ENCODE measurements around the gene ALAD. TPM values are rescaled to one million over a fixed set of nuclear protein-coding genes. Genes with fewer than 3 reads are reported as not detected.

Gene ALAD
- total and polyA plus RNA-seq, 2 of the 13 experiments (the other 11 are each of a cell fraction or from before 2014, with no cell fraction given): 21.8 to 30.1 TPM

DNA sequence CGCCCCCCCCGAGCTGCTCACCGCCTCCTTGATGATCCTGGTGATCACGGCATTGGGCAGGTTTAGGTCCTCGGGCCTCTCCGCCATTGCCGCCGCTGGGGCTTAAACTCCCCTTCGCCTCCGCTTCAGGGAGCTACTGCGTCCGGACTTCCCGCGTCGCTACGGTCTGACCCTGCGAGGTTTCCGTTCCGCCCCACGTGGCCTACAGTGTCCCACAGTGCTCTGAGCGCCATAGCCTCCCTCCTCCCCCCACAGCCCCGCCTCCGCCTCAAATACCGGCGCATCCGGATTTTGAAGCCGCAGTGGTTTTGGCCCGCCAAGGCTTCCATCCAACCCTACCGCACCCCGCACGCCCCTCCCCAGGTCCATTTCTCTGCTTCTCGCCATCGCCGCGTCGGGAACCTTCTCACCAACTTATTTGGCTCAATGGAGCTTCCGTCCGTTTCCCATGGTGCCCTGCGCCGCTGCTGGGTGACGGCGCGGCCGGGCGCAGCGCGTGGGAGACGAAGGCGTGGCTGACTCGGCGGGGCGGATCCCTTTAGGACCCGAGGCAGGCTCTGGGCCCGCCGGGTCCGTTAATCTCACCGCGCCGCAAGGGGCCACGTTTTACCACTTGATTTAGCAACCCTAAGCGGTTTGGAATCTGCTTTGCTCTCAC is 9.3 kb upstream of the ALAD start, which contains the start of the genes C9orf43 and POLE3 (continued):
- TF ChIP-seq, protein P1, sequence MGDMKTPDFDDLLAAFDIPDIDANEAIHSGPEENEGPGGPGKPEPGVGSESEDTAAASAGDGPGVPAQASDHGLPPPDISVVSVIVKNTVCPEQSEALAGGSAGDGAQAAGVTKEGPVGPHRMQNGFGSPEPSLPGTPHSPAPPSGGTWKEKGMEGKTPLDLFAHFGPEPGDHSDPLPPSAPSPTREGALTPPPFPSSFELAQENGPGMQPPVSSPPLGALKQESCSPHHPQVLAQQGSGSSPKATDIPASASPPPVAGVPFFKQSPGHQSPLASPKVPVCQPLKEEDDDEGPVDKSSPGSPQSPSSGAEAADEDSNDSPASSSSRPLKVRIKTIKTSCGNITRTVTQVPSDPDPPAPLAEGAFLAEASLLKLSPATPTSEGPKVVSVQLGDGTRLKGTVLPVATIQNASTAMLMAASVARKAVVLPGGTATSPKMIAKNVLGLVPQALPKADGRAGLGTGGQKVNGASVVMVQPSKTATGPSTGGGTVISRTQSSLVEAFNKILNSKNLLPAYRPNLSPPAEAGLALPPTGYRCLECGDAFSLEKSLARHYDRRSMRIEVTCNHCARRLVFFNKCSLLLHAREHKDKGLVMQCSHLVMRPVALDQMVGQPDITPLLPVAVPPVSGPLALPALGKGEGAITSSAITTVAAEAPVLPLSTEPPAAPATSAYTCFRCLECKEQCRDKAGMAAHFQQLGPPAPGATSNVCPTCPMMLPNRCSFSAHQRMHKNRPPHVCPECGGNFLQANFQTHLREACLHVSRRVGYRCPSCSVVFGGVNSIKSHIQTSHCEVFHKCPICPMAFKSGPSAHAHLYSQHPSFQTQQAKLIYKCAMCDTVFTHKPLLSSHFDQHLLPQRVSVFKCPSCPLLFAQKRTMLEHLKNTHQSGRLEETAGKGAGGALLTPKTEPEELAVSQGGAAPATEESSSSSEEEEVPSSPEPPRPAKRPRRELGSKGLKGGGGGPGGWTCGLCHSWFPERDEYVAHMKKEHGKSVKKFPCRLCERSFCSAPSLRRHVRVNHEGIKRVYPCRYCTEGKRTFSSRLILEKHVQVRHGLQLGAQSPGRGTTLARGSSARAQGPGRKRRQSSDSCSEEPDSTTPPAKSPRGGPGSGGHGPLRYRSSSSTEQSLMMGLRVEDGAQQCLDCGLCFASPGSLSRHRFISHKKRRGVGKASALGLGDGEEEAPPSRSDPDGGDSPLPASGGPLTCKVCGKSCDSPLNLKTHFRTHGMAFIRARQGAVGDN (CRISPR knock-in tag; IDR thresholded peaks at IDR 0.05): peak; percentile 97
- TF ChIP-seq ARNT2 (CRISPR knock-in tag; IDR thresholded peaks at IDR 0.05; ENCODE audit: low read depth): peak; percentile 83
- no peak for TF ChIP-seq ZNF460 (CRISPR knock-in tag; IDR thresholded peaks at IDR 0.05; ENCODE audit: borderline replicate concordance)
- TF ChIP-seq ZNF264 (CRISPR knock-in tag; IDR thresholded peaks at IDR 0.05): peak; percentile 76
- TF ChIP-seq NR2C2 (CRISPR knock-in tag; IDR thresholded peaks at IDR 0.05; ENCODE audit: borderline replicate concordance): peak; percentile 93
- TF ChIP-seq POLR2AphosphoS5 (IDR thresholded peaks at IDR 0.05; ENCODE audit: low read depth, low read length): peak; percentile 86; the same call in 1 of the 2 replicates
- TF ChIP-seq, protein P2, sequence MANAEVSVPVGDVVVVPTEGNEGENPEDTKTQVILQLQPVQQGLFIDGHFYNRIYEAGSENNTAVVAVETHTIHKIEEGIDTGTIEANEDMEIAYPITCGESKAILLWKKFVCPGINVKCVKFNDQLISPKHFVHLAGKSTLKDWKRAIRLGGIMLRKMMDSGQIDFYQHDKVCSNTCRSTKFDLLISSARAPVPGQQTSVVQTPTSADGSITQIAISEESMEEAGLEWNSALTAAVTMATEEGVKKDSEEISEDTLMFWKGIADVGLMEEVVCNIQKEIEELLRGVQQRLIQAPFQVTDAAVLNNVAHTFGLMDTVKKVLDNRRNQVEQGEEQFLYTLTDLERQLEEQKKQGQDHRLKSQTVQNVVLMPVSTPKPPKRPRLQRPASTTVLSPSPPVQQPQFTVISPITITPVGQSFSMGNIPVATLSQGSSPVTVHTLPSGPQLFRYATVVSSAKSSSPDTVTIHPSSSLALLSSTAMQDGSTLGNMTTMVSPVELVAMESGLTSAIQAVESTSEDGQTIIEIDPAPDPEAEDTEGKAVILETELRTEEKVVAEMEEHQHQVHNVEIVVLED (CRISPR knock-in tag; IDR thresholded peaks at IDR 0.05; ENCODE audit: borderline replicate concordance): peak; percentile 95
- TF ChIP-seq CBX2 (IDR thresholded peaks at IDR 0.05; ENCODE audit: low read depth, low read length): no peak
- TF ChIP-seq CBX2 (CRISPR knock-in tag; IDR thresholded peaks at IDR 0.05; ENCODE audit: low read depth): no peak; the same call in 1 of the 2 replicates
- TF ChIP-seq MEF2D (CRISPR knock-in tag; IDR thresholded peaks at IDR 0.05): peak; percentile 92
- TF ChIP-seq, protein P3, sequence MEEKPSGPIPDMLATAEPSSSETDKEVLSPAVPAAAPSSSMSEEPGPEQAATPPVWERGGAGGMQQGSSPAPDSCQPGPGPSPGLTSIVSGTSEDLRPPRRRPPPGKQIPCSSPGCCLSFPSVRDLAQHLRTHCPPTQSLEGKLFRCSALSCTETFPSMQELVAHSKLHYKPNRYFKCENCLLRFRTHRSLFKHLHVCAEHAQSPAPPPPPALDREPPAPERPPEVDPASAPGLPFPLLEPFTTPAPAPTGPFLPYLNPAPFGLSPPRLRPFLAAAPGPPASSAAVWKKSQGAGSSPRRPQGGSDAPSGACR (CRISPR knock-in tag; IDR thresholded peaks at IDR 0.05): peak; percentile 92
- no peak for TF ChIP-seq ZNF446 (CRISPR knock-in tag; IDR thresholded peaks at IDR 0.05)
- no peak for TF ChIP-seq MAFF (IDR thresholded peaks at IDR 0.05; ENCODE audit: low read depth, low read length)
- no peak for TF ChIP-seq ZNF3 (CRISPR knock-in tag; IDR thresholded peaks at IDR 0.05)
- peak; percentile 88; the same call in 1 of the 2 replicates for TF ChIP-seq ZNF891 (CRISPR knock-in tag; IDR thresholded peaks at IDR 0.05)
- TF ChIP-seq, protein P4, sequence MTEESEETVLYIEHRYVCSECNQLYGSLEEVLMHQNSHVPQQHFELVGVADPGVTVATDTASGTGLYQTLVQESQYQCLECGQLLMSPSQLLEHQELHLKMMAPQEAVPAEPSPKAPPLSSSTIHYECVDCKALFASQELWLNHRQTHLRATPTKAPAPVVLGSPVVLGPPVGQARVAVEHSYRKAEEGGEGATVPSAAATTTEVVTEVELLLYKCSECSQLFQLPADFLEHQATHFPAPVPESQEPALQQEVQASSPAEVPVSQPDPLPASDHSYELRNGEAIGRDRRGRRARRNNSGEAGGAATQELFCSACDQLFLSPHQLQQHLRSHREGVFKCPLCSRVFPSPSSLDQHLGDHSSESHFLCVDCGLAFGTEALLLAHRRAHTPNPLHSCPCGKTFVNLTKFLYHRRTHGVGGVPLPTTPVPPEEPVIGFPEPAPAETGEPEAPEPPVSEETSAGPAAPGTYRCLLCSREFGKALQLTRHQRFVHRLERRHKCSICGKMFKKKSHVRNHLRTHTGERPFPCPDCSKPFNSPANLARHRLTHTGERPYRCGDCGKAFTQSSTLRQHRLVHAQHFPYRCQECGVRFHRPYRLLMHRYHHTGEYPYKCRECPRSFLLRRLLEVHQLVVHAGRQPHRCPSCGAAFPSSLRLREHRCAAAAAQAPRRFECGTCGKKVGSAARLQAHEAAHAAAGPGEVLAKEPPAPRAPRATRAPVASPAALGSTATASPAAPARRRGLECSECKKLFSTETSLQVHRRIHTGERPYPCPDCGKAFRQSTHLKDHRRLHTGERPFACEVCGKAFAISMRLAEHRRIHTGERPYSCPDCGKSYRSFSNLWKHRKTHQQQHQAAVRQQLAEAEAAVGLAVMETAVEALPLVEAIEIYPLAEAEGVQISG (CRISPR knock-in tag; IDR thresholded peaks at IDR 0.05): peak; percentile 86
- no peak for TF ChIP-seq KDM1A (CRISPR knock-in tag; IDR thresholded peaks at IDR 0.05)
- peak; percentile 58; the same call in 1 of the 2 replicates for TF ChIP-seq RXRB (CRISPR knock-in tag; IDR thresholded peaks at IDR 0.05; ENCODE audit: borderline replicate concordance)
- TF ChIP-seq, protein P5, sequence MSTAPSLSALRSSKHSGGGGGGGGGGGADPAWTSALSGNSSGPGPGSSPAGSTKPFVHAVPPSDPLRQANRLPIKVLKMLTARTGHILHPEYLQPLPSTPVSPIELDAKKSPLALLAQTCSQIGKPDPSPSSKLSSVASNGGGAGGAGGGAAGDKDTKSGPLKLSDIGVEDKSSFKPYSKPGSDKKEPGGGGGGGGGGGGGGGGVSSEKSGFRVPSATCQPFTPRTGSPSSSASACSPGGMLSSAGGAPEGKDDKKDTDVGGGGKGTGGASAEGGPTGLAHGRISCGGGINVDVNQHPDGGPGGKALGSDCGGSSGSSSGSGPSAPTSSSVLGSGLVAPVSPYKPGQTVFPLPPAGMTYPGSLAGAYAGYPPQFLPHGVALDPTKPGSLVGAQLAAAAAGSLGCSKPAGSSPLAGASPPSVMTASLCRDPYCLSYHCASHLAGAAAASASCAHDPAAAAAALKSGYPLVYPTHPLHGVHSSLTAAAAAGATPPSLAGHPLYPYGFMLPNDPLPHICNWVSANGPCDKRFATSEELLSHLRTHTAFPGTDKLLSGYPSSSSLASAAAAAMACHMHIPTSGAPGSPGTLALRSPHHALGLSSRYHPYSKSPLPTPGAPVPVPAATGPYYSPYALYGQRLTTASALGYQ (CRISPR knock-in tag; IDR thresholded peaks at IDR 0.05): peak; percentile 73

Data from HepG2 (cell line).